ENCODE results near the gene TMEM35A.
"Not testable (repeated sequence)": the region's sequence is repeated elsewhere in the genome, so short reads cannot be mapped to it uniquely, and the experiment has no call there.

The TMEM35A gene, protein sequence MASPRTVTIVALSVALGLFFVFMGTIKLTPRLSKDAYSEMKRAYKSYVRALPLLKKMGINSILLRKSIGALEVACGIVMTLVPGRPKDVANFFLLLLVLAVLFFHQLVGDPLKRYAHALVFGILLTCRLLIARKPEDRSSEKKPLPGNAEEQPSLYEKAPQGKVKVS

DNA sequence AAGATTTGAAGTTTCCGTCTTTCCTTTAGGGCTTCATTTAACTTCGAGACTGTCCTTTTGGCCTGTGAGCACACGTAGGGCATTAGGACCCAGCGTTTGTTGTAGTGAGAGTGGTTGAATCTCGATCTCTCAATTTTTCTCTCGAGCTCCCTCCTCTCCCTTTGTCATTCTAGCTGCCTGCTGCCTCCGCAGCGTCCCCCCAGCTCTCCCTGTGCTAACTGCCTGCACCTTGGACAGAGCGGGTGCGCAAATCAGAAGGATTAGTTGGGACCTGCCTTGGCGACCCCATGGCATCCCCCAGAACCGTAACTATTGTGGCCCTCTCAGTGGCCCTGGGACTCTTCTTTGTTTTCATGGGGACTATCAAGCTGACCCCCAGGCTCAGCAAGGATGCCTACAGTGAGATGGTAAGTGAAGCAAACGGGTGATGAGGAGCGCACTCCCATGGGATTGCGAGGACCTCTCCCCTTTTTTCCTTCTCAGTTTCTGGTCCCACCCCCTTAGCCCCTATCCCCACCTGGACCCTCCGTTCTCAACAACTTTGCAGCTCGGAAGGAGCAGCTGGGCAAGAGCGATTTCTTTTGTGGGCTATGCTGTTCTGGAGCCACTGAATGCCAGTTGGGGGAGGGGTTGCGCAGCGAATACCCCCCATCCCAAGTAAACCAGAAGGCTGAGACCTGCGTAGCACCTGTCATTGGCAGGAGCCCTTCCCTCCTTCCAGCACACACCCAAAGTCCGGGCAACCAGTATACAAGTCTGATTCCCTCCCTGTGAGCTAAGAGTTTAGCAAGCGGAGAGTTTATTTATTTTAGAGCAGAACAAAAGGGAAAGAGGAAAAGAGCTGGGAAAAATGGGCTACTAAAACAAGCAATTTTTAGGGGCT lies at the start of gene TMEM35A:
TMEM35A (plus strand) TSS at position 164 of the 883 bp plus-strand sequence; CDS start at position 288, 124 bp downstream.
- no peak within 1 kb of the TSS for H3K4me3 Mint-ChIP-seq

DNA sequence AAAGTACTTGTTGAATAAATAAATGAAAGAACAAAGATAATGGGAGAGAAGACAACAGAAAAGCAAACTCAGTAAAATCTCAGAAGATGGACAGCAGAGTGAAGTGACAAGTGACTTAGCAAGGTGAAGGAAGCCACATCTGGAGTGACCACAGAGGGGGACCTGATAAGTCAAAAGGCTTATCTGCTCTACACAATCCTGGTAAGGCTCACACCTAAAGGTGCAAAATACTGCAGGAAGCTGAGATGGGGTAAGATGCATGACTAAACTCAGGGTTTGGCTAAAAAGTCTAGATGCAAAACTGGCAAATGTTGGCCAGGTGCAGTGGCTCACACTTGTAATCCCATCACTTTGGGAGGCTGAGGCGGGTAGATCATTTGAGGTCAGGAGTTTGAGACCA lies 49.0 kb upstream of the TMEM35A start:
- no peak overlapping the region for H3K4me3 Mint-ChIP-seq
- ATAC-seq: no peak
- no peaks in the 10 kb centered on the region for H3K9me3 Mint-ChIP-seq
- H3K36me3 Mint-ChIP-seq: peaks cover 89% of the 10 kb centered on the region
- no peak for DNase-seq (ENCODE audit: low spot score in 2 of 2)
- H3K27ac Mint-ChIP-seq: no peak overlapping the region
- H3K4me1 Mint-ChIP-seq: peaks cover 6% of the 10 kb centered on the region

More for the DNA sequence above, at the start of gene TMEM35A:
- Mint-ChIP-seq H3K36me3 (no peaks in the 10 kb centered on the region), H3K27ac (no peak within 1 kb of the TSS), H3K4me1 (peaks cover 5% of the 10 kb centered on the region), H3K9me3 (no peaks in the 10 kb centered on the region)
- DNase-seq (ENCODE audit: low spot score in 2 of 2) (no peak), ATAC-seq (no peak)

DNA sequence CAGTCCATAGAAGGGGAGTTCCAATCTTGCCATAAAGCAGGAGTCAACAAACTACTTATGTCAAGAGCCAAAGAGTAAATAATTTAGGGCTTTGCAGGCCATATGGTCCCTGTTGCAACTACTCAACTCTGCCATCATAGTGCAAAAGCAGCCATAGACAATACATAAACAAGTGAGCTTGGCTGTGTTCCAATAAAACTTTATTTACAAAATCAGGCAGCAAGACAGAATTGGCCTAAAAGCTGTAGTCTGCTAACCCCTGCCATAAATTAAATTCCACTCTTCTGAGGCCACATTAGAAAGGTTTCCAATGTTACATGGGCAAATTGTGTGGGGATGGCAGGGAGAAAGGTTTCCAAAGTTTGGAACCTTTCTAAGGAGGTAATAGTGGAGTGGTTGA lies 41.4 kb upstream of the TMEM35A start:
- DNase-seq (ENCODE audit: low spot score in 2 of 2) (no peak), ATAC-seq (no peak)
- peaks cover 85% of the 10 kb centered on the region for H3K36me3 Mint-ChIP-seq
- H3K27ac Mint-ChIP-seq: no peak overlapping the region
- H3K9me3 Mint-ChIP-seq: no peaks in the 10 kb centered on the region
- no peak overlapping the region for H3K4me3 Mint-ChIP-seq
- peaks cover 6% of the 10 kb centered on the region for H3K4me1 Mint-ChIP-seq

DNA sequence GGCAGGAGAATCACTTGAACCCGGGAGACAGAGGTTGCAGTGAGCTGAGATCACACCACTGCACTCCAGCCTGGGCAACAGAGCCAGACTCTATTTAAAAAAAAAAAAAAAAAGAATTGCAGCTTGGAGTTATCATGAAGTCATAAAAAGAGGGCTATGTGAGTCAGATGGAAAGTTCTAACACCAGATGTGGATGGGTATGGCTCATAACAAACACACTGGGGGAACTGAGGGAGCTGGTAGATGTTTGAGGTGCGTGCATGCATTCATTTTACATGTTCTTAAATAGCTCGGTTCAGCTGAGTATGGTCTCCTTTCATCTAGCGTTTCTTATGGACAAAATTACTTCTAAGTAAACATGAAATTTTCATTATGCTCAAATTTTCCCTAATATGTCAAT lies 38.5 kb upstream of the TMEM35A start:
- Mint-ChIP-seq H3K27ac (peak overlapping the region; percentile 12), H3K36me3 (peaks cover 80% of the 10 kb centered on the region), H3K4me3 (no peak overlapping the region), H3K9me3 (no peaks in the 10 kb centered on the region), H3K4me1 (peaks cover 6% of the 10 kb centered on the region)
- ATAC-seq: peak; percentile 95
- no peak for DNase-seq (ENCODE audit: low spot score in 2 of 2)

DNA sequence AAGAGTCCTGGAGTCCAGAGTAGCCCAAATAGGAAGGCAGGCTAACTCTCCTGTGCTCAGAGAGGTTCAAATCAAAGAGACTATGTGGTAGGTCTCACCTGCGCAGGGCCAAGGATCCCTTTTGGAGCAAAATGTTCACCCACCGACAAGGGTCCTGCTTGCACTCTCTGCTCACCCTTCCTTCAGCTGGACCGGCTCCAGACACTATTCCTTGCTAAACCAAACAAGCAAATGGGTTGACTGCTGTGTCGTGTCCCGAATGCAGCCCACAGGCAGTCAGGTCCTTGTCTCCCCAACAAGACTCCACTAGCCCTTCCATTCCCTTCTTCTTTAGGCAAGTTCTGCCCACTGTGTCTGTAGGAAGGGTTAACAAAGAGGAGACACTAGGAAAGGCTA lies 27.5 kb upstream of the TMEM35A start:
- H3K36me3 Mint-ChIP-seq: peaks cover 36% of the 10 kb centered on the region
- ATAC-seq: no peak
- no peak for DNase-seq (ENCODE audit: low spot score in 2 of 2)
- H3K9me3 Mint-ChIP-seq: no peaks in the 10 kb centered on the region
- peak overlapping the region; percentile 82 for H3K4me3 Mint-ChIP-seq
- H3K4me1 Mint-ChIP-seq: peaks cover 8% of the 10 kb centered on the region
- H3K27ac Mint-ChIP-seq: peak overlapping the region; percentile 95

DNA sequence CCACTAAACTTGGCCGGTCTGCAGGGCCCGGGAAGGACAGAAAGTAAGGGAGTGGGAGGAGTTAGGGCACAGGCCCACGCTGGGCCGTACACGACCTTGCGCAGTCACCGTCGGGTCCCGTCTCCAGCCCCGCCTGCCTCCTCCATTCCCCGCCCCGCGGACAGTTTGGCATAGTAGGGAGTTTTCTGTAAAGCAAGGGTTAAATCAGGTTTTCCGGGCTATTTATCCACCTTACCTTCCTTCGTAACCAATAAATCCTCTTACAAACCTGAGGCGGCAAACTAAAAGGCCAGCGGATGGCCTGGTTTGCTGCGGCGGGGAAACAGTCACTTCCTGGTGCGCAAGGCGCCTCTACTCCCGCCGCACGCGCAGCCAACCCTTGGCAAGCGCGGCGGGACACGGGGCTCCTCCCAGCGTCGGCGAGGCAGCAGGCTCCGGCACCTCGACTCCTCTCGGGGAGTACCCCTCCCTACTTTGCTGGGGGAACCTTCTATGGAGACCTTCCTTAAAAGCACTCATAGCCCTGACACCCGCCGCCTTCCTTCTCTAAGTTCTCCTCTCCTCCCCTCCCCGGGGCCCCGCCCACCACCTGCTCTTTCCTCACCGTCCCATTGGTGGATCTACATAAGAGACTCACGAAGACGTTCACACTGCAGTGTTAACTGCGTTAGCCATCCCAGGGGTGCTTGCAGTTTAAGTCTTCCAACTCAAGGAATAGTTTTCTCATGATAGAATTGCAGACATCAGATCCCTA lies 27.0 kb upstream of the TMEM35A start, which contains the start of gene TRMT2B:
TRMT2B (minus strand) TSS at position 563 of the 754 bp plus-strand sequence. CDS start 9,822 bp downstream, outside the sequence.
- Mint-ChIP-seq H3K27ac (peak within 1 kb of the TSS; percentile 95), H3K9me3 (no peaks in the 10 kb centered on the region), H3K4me3 (peak within 1 kb of the TSS; percentile 82), H3K4me1 (peaks cover 11% of the 10 kb centered on the region), H3K36me3 (peaks cover 35% of the 10 kb centered on the region)
- peak; percentile 46 to 81 for DNase-seq (ENCODE audit: low spot score in 2 of 2)
- peak; percentile 95 for ATAC-seq

DNA sequence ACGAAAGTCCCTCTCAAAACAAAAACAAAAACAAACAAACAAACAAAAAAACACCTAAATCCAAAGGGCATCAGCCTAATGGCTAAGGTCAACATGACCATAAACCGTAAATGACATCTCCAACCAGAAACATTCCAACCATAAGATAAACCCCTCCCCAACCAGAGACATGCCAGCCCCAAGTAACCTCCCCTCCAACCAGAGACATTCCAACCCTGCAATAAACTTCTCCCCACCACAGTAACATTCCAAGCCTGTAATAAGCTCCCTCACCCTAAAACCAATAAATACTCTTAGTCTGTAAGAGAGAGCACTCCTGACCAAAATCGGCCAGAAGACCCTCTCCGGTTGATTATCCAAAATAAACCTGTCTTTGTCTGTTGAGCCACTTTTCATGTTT lies 22.1 kb upstream of the TMEM35A start:
- not testable (repeated sequence) for H3K27ac Mint-ChIP-seq; H3K36me3 Mint-ChIP-seq; DNase-seq (ENCODE audit: low spot score in 2 of 2); ATAC-seq; H3K4me3 Mint-ChIP-seq; H3K9me3 Mint-ChIP-seq
- peaks cover 11% of the 10 kb centered on the region for H3K4me1 Mint-ChIP-seq

DNA sequence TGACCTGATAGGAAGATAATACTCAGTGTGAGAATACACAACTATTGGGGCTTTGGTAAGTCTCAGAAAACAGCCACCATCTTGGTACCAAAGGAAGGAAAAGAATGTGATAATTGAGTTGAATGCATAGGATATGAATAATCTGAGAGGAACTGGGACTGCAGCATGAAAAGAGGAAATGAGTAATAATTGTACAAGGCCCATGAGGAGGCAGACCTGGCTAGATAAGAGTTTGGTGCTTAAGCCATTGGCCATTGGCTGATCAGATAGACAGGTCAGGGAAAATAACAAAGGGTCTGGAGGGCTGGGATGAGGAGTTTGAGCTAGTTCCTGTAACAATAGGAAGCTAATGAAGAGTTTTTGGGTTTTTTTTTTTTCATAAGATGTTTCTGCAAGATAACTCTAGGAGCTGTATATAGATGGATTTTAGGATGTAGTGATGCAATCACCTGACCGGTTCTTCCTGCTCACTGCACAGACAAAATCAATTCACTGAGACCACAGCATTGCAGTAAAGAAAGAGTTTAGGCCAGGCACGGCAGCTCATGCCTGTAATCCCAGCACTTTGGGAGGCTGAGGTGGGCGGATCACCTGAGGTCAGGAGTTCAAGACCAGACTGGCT lies 21.5 kb upstream of the TMEM35A start:
- Mint-ChIP-seq H3K27ac (no peak overlapping the region), H3K4me1 (peaks cover 11% of the 10 kb centered on the region), H3K4me3 (no peak overlapping the region), H3K9me3 (no peaks in the 10 kb centered on the region), H3K36me3 (no peaks in the 10 kb centered on the region)
- ATAC-seq (peak; percentile 81), DNase-seq (ENCODE audit: low spot score in 2 of 2) (no peak)

DNA sequence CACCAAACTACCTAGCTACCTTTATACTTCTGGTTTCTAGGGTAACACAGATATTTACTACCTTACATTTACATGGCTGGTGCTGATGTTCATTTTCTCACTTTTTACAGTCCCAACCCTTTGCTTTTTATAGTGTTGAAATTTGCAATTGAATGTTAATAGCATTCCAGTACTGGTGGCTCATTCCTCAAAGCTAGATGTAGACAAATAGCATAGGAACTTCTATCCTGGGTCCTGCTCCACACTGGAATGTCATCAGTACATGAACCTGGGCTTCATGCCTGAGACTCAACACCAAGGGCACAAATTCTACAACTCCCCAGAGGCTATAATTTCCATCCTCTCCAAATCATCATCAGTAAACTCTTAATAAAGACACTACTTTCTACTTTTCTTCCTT lies 16.5 kb upstream of the TMEM35A start:
- Mint-ChIP-seq H3K4me1 (peaks cover 3% of the 10 kb centered on the region), H3K27ac (no peak overlapping the region)
- no peak for ATAC-seq

DNA sequence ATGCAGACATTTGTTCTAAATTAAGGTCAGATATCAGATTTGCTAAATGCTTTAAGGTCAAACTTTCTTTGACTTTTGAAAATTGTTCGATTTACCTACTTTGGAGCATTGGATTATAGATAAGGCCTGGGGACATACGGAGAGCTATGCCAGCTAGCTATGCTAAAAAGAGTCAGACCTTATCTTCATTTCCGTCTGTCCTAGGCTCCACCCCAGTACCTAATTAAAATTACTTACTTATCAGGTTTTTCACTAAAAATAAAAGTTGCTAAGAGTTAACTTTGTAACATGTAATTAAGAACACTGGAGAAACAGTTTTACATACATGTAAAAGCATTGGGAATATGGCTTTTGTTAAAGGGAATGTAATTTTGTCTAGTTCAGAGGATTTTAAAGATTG lies 7.1 kb upstream of the TMEM35A start:
- Mint-ChIP-seq H3K27ac (no peak overlapping the region), H3K36me3 (no peaks in the 10 kb centered on the region), H3K4me3 (no peak overlapping the region), H3K9me3 (no peaks in the 10 kb centered on the region), H3K4me1 (no peaks in the 10 kb centered on the region)
- no peak for ATAC-seq
- no peak for DNase-seq (ENCODE audit: low spot score in 2 of 2)

More for the DNA sequence above, 16.5 kb upstream of the TMEM35A start:
- no peaks in the 10 kb centered on the region for H3K36me3 Mint-ChIP-seq
- H3K9me3 Mint-ChIP-seq: no peaks in the 10 kb centered on the region
- no peak for DNase-seq (ENCODE audit: low spot score in 2 of 2)
- H3K4me3 Mint-ChIP-seq: no peak overlapping the region

DNA sequence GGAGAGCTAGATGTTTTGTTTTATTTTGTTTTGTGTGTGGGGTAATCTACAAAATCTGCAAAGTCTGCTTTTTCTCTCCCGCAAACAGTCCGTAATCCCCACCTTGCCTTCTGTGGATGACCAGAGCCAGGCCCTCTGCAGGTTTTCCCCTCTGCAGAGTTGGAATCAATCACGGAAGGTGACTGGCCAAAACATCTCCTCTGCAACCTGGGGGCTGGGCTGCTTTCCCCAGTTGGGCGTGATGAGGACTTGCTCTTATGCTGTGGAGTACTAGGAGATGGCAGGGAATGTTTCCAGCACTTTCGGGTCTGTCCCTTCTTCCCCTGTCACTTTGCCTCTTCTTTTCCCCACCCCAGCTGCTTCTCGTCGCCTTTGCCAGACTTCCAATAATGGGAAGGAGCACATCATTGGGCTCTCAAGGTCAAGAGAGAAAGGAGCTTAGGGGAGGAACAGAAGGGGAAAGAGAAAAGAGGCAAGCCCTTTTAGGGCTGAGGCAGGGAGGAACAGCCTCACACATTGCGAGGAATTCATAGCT lies 1.1 kb downstream of the TMEM35A start:
- H3K9me3 Mint-ChIP-seq: no peaks in the 10 kb centered on the region
- peaks cover 5% of the 10 kb centered on the region for H3K4me1 Mint-ChIP-seq
- H3K27ac Mint-ChIP-seq: no peak overlapping the region
- H3K36me3 Mint-ChIP-seq: no peaks in the 10 kb centered on the region
- no peak overlapping the region for H3K4me3 Mint-ChIP-seq
- ATAC-seq (no peak), DNase-seq (ENCODE audit: low spot score in 2 of 2) (no peak)

DNA sequence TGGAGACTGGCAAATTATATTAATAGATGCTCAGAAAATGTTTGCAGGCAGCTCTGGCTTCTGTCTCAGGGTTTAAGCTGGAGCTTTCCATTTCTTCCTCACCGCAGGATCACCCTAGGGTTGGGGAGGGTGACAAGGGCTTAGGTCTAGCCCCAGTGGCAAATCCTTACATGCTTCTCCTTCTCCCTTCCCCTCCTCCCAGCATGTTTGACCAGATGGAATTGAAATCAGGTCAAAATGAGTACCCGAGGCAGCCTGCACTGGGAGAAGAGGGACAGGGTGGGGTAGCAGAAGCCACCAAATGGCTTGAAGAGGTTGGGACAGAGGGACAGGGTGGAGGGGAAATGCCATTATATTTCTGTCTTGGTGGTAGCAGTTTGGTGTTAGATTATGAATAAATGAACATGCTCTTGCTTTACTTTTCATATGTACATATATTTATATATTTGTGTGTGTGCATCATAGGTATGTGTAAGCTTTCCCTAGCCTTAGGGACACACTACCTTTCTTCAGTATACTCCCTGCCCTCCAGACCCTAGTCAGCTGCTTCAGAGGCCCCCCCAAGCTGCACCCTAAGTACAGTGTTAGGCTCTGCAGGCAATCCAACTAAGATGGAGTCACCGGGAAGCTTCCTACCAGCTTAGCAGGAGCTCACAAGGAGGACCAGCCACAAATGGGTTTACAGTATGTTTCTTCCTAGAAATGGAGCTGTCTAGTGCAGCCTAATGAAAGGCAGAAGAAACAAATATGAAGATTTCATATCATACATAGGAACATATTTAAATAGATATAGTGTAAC lies 1.8 kb downstream of the TMEM35A start:
- ATAC-seq: no peak
- no peak overlapping the region for H3K27ac Mint-ChIP-seq
- no peak for DNase-seq (ENCODE audit: low spot score in 2 of 2)
- no peak overlapping the region for H3K4me3 Mint-ChIP-seq
- peaks cover 5% of the 10 kb centered on the region for H3K4me1 Mint-ChIP-seq
- no peaks in the 10 kb centered on the region for H3K36me3 Mint-ChIP-seq
- no peaks in the 10 kb centered on the region for H3K9me3 Mint-ChIP-seq

DNA sequence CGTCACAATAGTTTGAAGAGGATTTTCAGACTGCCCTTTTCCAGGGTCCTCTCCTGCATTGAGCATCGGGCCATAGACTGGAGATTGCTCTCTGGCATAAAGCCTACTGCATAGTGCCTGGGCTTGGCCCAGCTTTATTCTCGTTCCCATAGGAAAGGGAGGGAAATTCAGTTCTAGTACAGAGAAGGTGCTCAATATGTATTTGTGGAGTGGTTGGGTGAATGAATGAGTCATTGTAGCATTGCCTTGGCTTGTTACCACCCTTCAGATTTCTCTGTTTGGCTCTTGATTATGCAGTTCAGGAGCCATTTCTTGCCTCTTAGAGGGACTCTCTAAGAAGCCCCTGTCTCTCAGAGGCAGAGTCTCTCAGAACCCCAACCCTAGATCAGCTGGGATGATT lies 2.6 kb downstream of the TMEM35A start:
- peaks cover 5% of the 10 kb centered on the region for H3K4me1 Mint-ChIP-seq
- H3K4me3 Mint-ChIP-seq: no peak overlapping the region
- no peak for ATAC-seq
- no peaks in the 10 kb centered on the region for H3K9me3 Mint-ChIP-seq
- DNase-seq (ENCODE audit: low spot score in 2 of 2): no peak
- no peak overlapping the region for H3K27ac Mint-ChIP-seq
- no peaks in the 10 kb centered on the region for H3K36me3 Mint-ChIP-seq

DNA sequence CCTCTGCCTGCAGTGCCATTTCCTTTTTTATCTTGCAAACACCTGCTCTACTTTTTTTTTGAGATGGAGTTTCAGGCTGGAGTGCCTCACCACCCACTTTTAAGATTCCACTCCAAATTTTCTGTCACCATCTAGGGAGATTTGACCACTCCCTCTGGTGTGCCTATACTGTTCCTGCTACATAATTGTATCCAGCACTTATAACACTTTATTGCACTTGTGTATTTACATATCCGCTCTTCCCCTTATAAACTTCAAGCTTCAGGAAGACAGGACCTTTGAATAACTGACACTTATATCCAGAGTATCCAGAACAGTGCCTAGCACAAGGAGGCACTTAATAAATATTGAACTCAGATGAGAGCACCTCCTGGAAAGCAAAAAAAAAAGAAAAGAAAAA lies 13.1 kb downstream of the TMEM35A start:
- Mint-ChIP-seq H3K4me3 (no peak overlapping the region), H3K27ac (no peak overlapping the region), H3K9me3 (no peaks in the 10 kb centered on the region), H3K4me1 (no peaks in the 10 kb centered on the region), H3K36me3 (no peaks in the 10 kb centered on the region)
- DNase-seq (ENCODE audit: low spot score in 2 of 2): no peak
- ATAC-seq: no peak
